Ramos (cell line): ENCODE measurements around the gene TOPBP1.
"Not testable (repeated sequence)": the region's sequence is repeated elsewhere in the genome, so short reads cannot be mapped to it uniquely, and the experiment has no call there.

Experiments
- in situ Hi-C: fragments of 300-500 bp; cut with MboI; formaldehyde crosslinking; loops from one replicate; pipeline ENCODE4 v1.14.3; 2022; ENCODE audit warnings: low sequenced_read_pairs; ENCODE audit not compliant: unreplicated experiment

The TOPBP1 gene

GRCh38 chr3:133675631-133676335 lies 14.0 kb upstream of the TOPBP1 start:
- in situ Hi-C loops = no loop called here

GRCh38 chr3:133674290-133674919 lies 12.7 kb upstream of the TOPBP1 start:
- in situ Hi-C loops = no loop called here

GRCh38 chr3:133673746-133674145 lies 12.0 kb upstream of the TOPBP1 start:
- in situ Hi-C loops = no loop called here

GRCh38 chr3:133672461-133672860 lies 10.7 kb upstream of the TOPBP1 start:
- in situ Hi-C loops = no loop called here

GRCh38 chr3:133670525-133670995 lies 8.8 kb upstream of the TOPBP1 start:
- in situ Hi-C loops = no loop called here

GRCh38 chr3:133669949-133670524 lies 8.3 kb upstream of the TOPBP1 start:
- in situ Hi-C loops = no loop called here

- in situ Hi-C loops = no loop called here
Measured at GRCh38 chr3:133667118-133667517, 5.4 kb upstream of the TOPBP1 start.

GRCh38 chr3:133665188-133665587 lies 3.4 kb upstream of the TOPBP1 start:
- in situ Hi-C loops = not testable (repeated sequence)

GRCh38 chr3:133663569-133664313 lies 2.0 kb upstream of the TOPBP1 start:
- in situ Hi-C loops = no loop called here

- in situ Hi-C loops = no loop called here
Measured at GRCh38 chr3:133662278-133662651, 524 bp upstream of the TOPBP1 start.

GRCh38 chr3:133659806-133660205 lies 1.9 kb downstream of the TOPBP1 start:
- in situ Hi-C loops = no loop called here

GRCh38 chr3:133655731-133656515 lies 5.8 kb downstream of the TOPBP1 start:
- in situ Hi-C loops = no loop called here

- in situ Hi-C loops = no loop called here
Measured at GRCh38 chr3:133649486-133650068, 12.2 kb downstream of the TOPBP1 start.

- in situ Hi-C loops = no loop called here
Measured at GRCh38 chr3:133644768-133645167, 17.0 kb downstream of the TOPBP1 start.

GRCh38 chr3:133643611-133644010 lies 18.1 kb downstream of the TOPBP1 start:
- in situ Hi-C loops = no loop called here

- in situ Hi-C loops = no loop called here
Measured at GRCh38 chr3:133641254-133641653, 20.5 kb downstream of the TOPBP1 start.

GRCh38 chr3:133633439-133633838 lies 28.3 kb downstream of the TOPBP1 start:
- in situ Hi-C loops = no loop called here

- in situ Hi-C loops = no loop called here
Measured at GRCh38 chr3:133629146-133629545, 32.6 kb downstream of the TOPBP1 start.

GRCh38 chr3:133627789-133628188 lies 34.0 kb downstream of the TOPBP1 start:
- in situ Hi-C loops = no loop called here
